Measurements from ENCODE around the gene ZNF865. TPM values are rescaled to one million over a fixed set of nuclear protein-coding genes. Genes with fewer than 3 reads are reported as not detected.

The ZNF865 gene
- total and polyA plus RNA-seq, 7 donors: 11.1 to 40.4 (median 19.9) TPM

- ATAC-seq (peak; percentile 80 to 89 (median 83)), DNase-seq (peak; percentile 99)
- Histone ChIP-seq H3K27ac (peak within 1 kb of the TSS; percentile 98), H3K4me3 (peak within 1 kb of the TSS; percentile 72), H3K4me1 (peaks cover 24% of the 10 kb centered on the region), H3K36me3 (ENCODE audit: insufficient read depth in 1 of 2, low read depth in 1 of 2) (peaks cover 0 to 41% of the 10 kb centered on the region in 2 donors), H3K27me3 (ENCODE audit: insufficient read depth in 3 of 3, low read length in 2 of 3) (no peaks in the 10 kb centered on the region), H3K9me3 (no peaks in the 10 kb centered on the region)
- intact Hi-C loops (cut with DNase I): loop anchor here in 1 of 2 donors (5.0 kb wide), 1 partner anchor 52 kb away; the partner anchor contains the start of gene SBK3
- whole genome bisulfite sequencing, 3 donors: 0% methylated on average over 20 to 23 of the region's 23 CpGs
- no peak for TF ChIP-seq CTCF (IDR thresholded peaks at IDR 0.05)
These were observed 6.0 kb upstream of the ZNF865 start, which contains the start of gene FIZ1 for GRCh38 chr19:55599468-55599841. Gene FIZ1 (minus strand): TSS chr19:55599517. CDS start chr19:55597865, 1,652 bp downstream.

- no peak for TF ChIP-seq CTCF (IDR thresholded peaks at IDR 0.05)
- intact Hi-C loops (cut with DNase I): loop anchor here in 1 of 2 donors (5.0 kb wide), 1 partner anchor 53 kb away; the partner anchor contains the start of gene SBK3
- ATAC-seq: peak; percentile 52 to 65 (median 60)
- peaks cover 0 to 36% of the 10 kb centered on the region in 2 donors for H3K36me3 ChIP-seq (ENCODE audit: insufficient read depth in 1 of 2, low read depth in 1 of 2)
- H3K9me3 ChIP-seq: no peaks in the 10 kb centered on the region
- DNase-seq: peak; percentile 89 to 93
- peaks cover 26% of the 10 kb centered on the region for H3K4me1 ChIP-seq
- peak within 1 kb of the TSS; percentile 98 for H3K27ac ChIP-seq
- no peaks in the 10 kb centered on the region for H3K27me3 ChIP-seq (ENCODE audit: insufficient read depth in 3 of 3, low read length in 2 of 3)
- WGBS, 3 donors: 0 to 1% (median 0%) methylated on average over 27 to 96 of the region's 97 CpGs
- peak within 1 kb of the TSS; percentile 72 for H3K4me3 ChIP-seq
These were observed 5.4 kb upstream of the ZNF865 start, which contains the start of gene ZNF524 for GRCh38 chr19:55599842-55600661. Gene ZNF524 (plus strand): TSS chr19:55600288. CDS start chr19:55602113, 1,825 bp downstream.

- no peaks in the 10 kb centered on the region for H3K27me3 ChIP-seq (ENCODE audit: insufficient read depth in 3 of 3, low read length in 2 of 3)
- intact Hi-C loops (cut with DNase I): no loop called here
- DNase-seq (no peak), ATAC-seq (no peak)
- peaks cover 20% of the 10 kb centered on the region for H3K4me1 ChIP-seq
- H3K9me3 ChIP-seq: no peaks in the 10 kb centered on the region
- H3K4me3 ChIP-seq: peak overlapping the region; percentile 72
- H3K27ac ChIP-seq: peak overlapping the region; percentile 98
- 5 to 8% (median 5%) methylated on average over 13 to 15 of the region's 15 CpGs for WGBS, 3 donors
- H3K36me3 ChIP-seq (ENCODE audit: insufficient read depth in 1 of 2, low read depth in 1 of 2): peaks cover 0 to 30% of the 10 kb centered on the region in 2 donors
- no peak for TF ChIP-seq CTCF (IDR thresholded peaks at IDR 0.05)
These were observed 4.8 kb upstream of the ZNF865 start for GRCh38 chr19:55600662-55601028.

- Histone ChIP-seq H3K27ac (peak overlapping the region; percentile 98), H3K4me1 (peaks cover 17% of the 10 kb centered on the region), H3K4me3 (peak overlapping the region; percentile 72), H3K9me3 (no peaks in the 10 kb centered on the region), H3K27me3 (ENCODE audit: insufficient read depth in 3 of 3, low read length in 2 of 3) (no peaks in the 10 kb centered on the region), H3K36me3 (ENCODE audit: insufficient read depth in 1 of 2, low read depth in 1 of 2) (peaks cover 0 to 26% of the 10 kb centered on the region in 2 donors)
- intact Hi-C loops (cut with DNase I): no loop called here
- 54 to 85% (median 55%) methylated on average over 4 of the region's 4 CpGs for WGBS, 3 donors
- no peak for TF ChIP-seq CTCF (IDR thresholded peaks at IDR 0.05)
- DNase-seq (no peak), ATAC-seq (no peak)
These were observed 4.4 kb upstream of the ZNF865 start for GRCh38 chr19:55601084-55601483.
